ENCODE measurements around the gene PRKCE. TPM values are rescaled to one million over a fixed set of nuclear protein-coding genes. Genes with fewer than 3 reads are reported as not detected.

Gene PRKCE
- total and polyA plus RNA-seq, 2 donors (not counting 3 experiments of a cell fraction or from before 2014, with no cell fraction given): 27.9 to 33.9 TPM

DNA sequence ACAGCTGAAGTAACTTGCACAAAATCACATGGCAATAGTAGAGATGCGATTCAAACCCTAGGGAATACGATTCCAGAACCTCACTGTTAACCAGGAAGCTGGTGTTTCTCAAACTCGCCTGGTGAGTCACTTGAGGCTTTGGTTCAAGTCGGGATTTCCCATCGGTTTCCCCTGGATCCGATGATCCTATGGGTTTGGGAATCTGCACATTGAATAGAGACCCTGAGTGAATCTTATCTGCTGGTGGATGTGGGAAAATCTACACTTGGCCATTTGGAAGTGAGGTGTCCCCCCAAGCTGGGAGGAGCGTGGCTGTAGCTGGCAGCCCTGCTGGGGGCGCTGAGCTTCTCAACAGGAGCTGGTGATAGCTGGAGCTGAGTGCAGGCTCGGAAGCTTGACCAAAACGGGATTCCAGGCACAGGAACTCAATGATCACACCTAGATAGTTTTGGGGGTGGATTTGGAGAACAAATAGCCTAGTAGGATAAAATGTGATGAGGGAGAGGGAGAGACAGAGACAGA, 135.4 kb downstream of the PRKCE start:
- dilution Hi-C loops (cut with MboI; ENCODE audit: extremely low pct_ligation_motif_present, low sequenced_read_pairs): no loop called here
- H3K79me2 ChIP-seq (ENCODE audit: control insufficient read depth, insufficient read depth, low read length): no peaks in the 10 kb centered on the region

More for the DNA sequence above, 135.4 kb downstream of the PRKCE start:
- CTCF ChIA-PET: interaction anchor here (1.3 kb wide), 1 partner anchor 8 kb away, joined by 7 read pairs; no protein-coding TSS in a partner anchor
- Histone ChIP-seq H3K36me3 (ENCODE audit: control insufficient read depth in 2 of 2, extremely low read depth in 1 of 2, insufficient read depth in 2 of 2, low read length in 2 of 2) (no peaks in the 10 kb centered on the region), H3K9ac (replicated peaks; ENCODE audit: extremely low read depth, insufficient read depth, low read length) (no peak overlapping the region), H3K4me2 (ENCODE audit: insufficient read depth, low read length) (no peak overlapping the region), H2AFZ (ENCODE audit: low read depth, low read length) (no peak overlapping the region), H3K4me1 (ENCODE audit: control insufficient read depth, extremely low read depth, insufficient read depth, low read length) (peaks cover 25% of the 10 kb centered on the region), H3K9me1 (replicated peaks; ENCODE audit: control insufficient read depth, extremely low read depth, insufficient read depth, low read length) (no peaks in the 10 kb centered on the region), H3K9me3 (replicated peaks; ENCODE audit: control insufficient read depth, insufficient read depth, low read length) (no peaks in the 10 kb centered on the region), H4K20me1 (replicated peaks; ENCODE audit: control insufficient read depth, extremely low read depth, insufficient read depth, low read length) (no peaks in the 10 kb centered on the region), H3K27me3 (ENCODE audit: control insufficient read depth in 2 of 2, insufficient read depth in 2 of 2, low read length in 2 of 2) (no peaks in the 10 kb centered on the region), H3K4me3 (replicated peaks in 1 of 3; ENCODE audit: insufficient read depth in 1 of 3, low read depth in 1 of 3, low read length in 3 of 3) (no peak overlapping the region), H3K27ac (ENCODE audit: insufficient read depth, low read depth, low read length) (no peak overlapping the region)
- intact Hi-C loops (cut with micrococcal nuclease): no loop called here
- TF ChIP-seq CTCF (IDR thresholded peaks at IDR 0.05; ENCODE audit: extremely low read depth in 1 of 2, insufficient read depth in 1 of 2, low read depth in 1 of 2, low read length in 2 of 2): no peak
- no peak for TF ChIP-seq POLR2AphosphoS5 (IDR thresholded peaks at IDR 0.05; ENCODE audit: insufficient read depth, low read depth, low read length)
- TF ChIP-seq GATA2 (IDR thresholded peaks at IDR 0.05; ENCODE audit: insufficient read depth, insufficient read length, low read depth, low read length): no peak
- no peak for DNase-seq (ENCODE audit: low read depth, low spot score)
- POLR2A ChIA-PET: interaction anchor here (1.4 kb wide), 1 partner anchor 149 kb away, joined by 3 read pairs; no protein-coding TSS in a partner anchor
- no TSS peak for BruUV-seq (replicated peaks)
- no peak for FAIRE-seq
